ENCODE data around the gene CFHR1. TPM values are rescaled to one million over a fixed set of nuclear protein-coding genes. Genes with fewer than 3 reads are reported as not detected.

CFHR1 gene
- total RNA-seq, 1 donor from 2014 or later, result not detected

- intact Hi-C loops (cut with micrococcal nuclease), result no loop called here
These were observed 56.4 kb downstream of the CFHR1 start for GRCh38 chr1:196875935-196876334.

- intact Hi-C loops (cut with micrococcal nuclease), result no loop called here
These were observed 58.4 kb downstream of the CFHR1 start for GRCh38 chr1:196877964-196878363.

Other genes starting within 250 kb of the CFHR1 start
- gene KCNT2, start 211.3 kb upstream of the CFHR1 start, total RNA-seq, result not detected in 2 replicates
- gene CFH, start 167.7 kb upstream of the CFHR1 start, total RNA-seq, result 2.5 and 2.7 TPM in 2 replicates
- not detected in 2 replicates for gene CFHR3, start 44.9 kb upstream of the CFHR1 start, total RNA-seq
- not detected in 2 replicates for gene CFHR4, start 68.3 kb downstream of the CFHR1 start, total RNA-seq
- gene CFHR2, start 124.0 kb downstream of the CFHR1 start, total RNA-seq, result not detected in 2 replicates
- gene CFHR5, start 157.8 kb downstream of the CFHR1 start, total RNA-seq, result not detected in 2 replicates
- gene F13B, start 247.5 kb downstream of the CFHR1 start, total RNA-seq, result not detected in 2 replicates